Measurements from ENCODE around the gene PRKCE. TPM values are rescaled to one million over a fixed set of nuclear protein-coding genes. Genes with fewer than 3 reads are reported as not detected.

PRKCE gene
- total RNA-seq, 1 donor from 2014 or later, result 24.2 TPM

DNA sequence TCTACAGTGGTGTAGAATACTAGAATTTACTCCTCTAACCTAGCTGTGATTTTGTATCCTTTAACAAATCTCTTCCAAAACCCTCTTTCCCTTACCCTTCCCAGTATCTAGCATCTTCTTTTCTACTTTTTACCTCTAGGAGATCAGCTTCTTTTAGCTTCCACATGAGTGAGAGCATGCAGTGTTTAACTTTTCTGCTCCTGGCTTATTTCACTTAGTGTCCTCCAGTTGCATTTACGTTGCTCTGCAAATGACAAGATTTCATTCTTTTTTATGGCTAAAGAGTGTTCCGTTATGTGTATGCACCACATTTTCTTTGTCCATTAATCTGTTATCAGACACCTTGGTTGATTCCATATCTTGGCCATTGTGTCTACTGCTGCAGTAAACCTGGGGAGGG, 228.5 kb downstream of the PRKCE start:
- Mint-ChIP-seq H3K4me3 (ENCODE audit: unreplicated experiment) (no peak overlapping the region), H3K27ac (ENCODE audit: unreplicated experiment) (no peak overlapping the region), H3K9me3 (ENCODE audit: unreplicated experiment) (no peaks in the 10 kb centered on the region), H3K4me1 (ENCODE audit: unreplicated experiment) (peaks cover 8% of the 10 kb centered on the region), H3K27me3 (ENCODE audit: unreplicated experiment) (peaks cover 4% of the 10 kb centered on the region), H3K36me3 (ENCODE audit: low read depth, unreplicated experiment) (peaks cover 29% of the 10 kb centered on the region)
- DNase-seq (ENCODE audit: low spot score), result no peak
- TF ChIP-seq, protein P1, sequence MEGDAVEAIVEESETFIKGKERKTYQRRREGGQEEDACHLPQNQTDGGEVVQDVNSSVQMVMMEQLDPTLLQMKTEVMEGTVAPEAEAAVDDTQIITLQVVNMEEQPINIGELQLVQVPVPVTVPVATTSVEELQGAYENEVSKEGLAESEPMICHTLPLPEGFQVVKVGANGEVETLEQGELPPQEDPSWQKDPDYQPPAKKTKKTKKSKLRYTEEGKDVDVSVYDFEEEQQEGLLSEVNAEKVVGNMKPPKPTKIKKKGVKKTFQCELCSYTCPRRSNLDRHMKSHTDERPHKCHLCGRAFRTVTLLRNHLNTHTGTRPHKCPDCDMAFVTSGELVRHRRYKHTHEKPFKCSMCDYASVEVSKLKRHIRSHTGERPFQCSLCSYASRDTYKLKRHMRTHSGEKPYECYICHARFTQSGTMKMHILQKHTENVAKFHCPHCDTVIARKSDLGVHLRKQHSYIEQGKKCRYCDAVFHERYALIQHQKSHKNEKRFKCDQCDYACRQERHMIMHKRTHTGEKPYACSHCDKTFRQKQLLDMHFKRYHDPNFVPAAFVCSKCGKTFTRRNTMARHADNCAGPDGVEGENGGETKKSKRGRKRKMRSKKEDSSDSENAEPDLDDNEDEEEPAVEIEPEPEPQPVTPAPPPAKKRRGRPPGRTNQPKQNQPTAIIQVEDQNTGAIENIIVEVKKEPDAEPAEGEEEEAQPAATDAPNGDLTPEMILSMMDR (IDR thresholded peaks at IDR 0.05; ENCODE audit: unreplicated experiment), result no peak

DNA sequence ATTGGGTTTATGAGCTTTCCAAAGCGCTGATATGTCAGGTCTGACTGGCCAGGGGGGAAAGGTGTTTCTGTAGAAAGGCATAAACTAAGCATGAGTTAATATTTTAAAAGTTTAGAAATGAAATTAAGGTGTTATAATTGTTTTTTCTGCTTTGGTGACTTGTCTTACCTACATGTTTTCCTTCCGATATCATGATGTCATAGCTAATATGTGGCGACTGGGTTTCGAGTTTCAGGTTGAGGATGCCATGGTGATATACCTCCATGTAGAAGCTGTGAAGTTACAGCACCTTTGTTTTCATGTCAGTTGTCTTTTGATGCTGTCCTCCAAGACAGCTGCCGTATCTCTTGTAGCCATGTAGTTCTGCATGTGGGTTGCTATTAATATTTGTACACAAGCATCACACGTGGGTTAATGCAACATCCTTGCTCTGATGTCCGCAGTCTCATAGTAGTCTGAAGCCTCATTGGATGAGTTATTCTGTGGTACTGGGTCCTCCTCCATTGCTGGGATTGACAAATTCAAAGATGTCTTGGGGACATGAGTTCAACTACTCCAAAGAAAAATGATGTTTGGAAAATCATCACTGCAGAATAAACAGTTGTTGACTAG, 230.6 kb downstream of the PRKCE start:
- Mint-ChIP-seq H3K4me3 (ENCODE audit: unreplicated experiment) (no peak overlapping the region), H3K36me3 (ENCODE audit: low read depth, unreplicated experiment) (peaks cover 18% of the 10 kb centered on the region), H3K4me1 (ENCODE audit: unreplicated experiment) (peaks cover 22% of the 10 kb centered on the region), H3K27me3 (ENCODE audit: unreplicated experiment) (no peaks in the 10 kb centered on the region), H3K9me3 (ENCODE audit: unreplicated experiment) (no peaks in the 10 kb centered on the region), H3K27ac (ENCODE audit: unreplicated experiment) (no peak overlapping the region)
- TF ChIP-seq, protein P1 (IDR thresholded peaks at IDR 0.05; ENCODE audit: unreplicated experiment), result no peak
- DNase-seq (ENCODE audit: low spot score), result no peak

DNA sequence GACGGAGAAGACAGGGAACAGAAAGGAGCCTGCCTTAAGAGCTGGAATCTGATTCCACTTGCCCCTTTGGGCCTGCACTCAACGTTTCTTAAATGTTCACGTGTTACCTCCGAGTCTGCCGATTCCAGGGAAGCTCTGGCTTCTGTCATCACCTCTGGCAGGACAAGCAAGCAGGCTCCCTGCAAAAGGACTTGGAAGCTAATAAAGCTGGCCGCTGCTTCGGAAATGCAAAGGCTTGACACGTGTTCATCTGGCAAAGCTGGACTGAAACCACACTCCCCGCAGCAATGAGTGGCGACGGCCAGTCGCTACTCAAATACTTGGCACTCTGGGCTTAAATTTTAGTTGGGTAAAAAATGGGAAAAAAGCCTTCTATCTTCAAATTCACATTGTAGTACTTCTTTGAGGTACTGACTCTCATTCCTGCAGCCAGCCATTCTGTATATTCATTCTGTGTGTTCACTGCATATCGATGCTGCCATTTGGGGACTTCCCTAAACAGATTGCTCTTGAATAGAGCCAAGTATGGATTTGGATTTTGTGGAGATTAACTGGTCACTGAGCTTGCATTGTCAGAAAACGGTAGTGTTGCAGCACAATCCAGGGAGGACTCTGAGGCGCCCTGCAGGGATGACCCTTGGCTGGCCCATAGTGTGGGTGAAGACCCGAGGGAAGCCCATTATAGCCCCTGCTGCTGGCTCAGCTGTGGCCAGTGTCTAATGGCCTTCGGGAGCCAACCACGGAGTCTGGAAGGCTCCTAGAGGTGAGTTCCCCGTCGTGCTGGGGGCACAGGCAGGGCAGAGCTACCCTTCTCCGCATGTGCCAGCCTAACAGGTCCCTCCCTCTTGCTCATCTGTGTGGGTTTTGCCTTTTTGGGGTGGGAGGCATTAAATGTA, 231.5 kb downstream of the PRKCE start:
- Mint-ChIP-seq H3K4me1 (ENCODE audit: unreplicated experiment) (peaks cover 21% of the 10 kb centered on the region), H3K27ac (ENCODE audit: unreplicated experiment) (no peak overlapping the region), H3K9me3 (ENCODE audit: unreplicated experiment) (no peaks in the 10 kb centered on the region), H3K36me3 (ENCODE audit: low read depth, unreplicated experiment) (peaks cover 18% of the 10 kb centered on the region), H3K4me3 (ENCODE audit: unreplicated experiment) (no peak overlapping the region), H3K27me3 (ENCODE audit: unreplicated experiment) (peaks cover 2% of the 10 kb centered on the region)
- TF ChIP-seq, protein P1 (IDR thresholded peaks at IDR 0.05; ENCODE audit: unreplicated experiment), result no peak
- no peak for DNase-seq (ENCODE audit: low spot score)

DNA sequence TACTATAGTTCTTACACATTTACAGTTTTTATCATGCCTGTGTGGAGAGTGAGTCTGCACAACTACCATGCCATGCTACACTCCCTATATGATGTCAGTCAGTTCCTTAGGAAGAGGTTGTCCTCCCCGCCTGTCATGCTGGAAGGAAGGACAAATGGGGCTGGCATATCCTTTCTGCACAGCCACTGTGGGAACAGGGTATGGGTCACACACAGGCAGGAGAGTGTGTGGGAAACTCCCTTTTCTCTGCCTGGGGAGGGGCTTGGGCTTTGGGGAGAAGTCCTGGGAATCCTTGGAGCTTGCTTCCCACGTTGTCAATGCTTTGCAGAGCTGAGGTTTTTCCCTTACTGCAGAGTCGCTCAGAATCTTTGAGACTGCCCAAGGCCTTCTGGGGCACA, 232.1 kb downstream of the PRKCE start:
- H3K9me3 Mint-ChIP-seq (ENCODE audit: unreplicated experiment), result no peaks in the 10 kb centered on the region
- H3K4me3 Mint-ChIP-seq (ENCODE audit: unreplicated experiment), result no peak overlapping the region
- TF ChIP-seq, protein P1 (IDR thresholded peaks at IDR 0.05; ENCODE audit: unreplicated experiment), result no peak
- peaks cover 16% of the 10 kb centered on the region for H3K4me1 Mint-ChIP-seq (ENCODE audit: unreplicated experiment)
- H3K36me3 Mint-ChIP-seq (ENCODE audit: low read depth, unreplicated experiment), result peaks cover 13% of the 10 kb centered on the region
- no peak for DNase-seq (ENCODE audit: low spot score)
- H3K27ac Mint-ChIP-seq (ENCODE audit: unreplicated experiment), result no peak overlapping the region
- H3K27me3 Mint-ChIP-seq (ENCODE audit: unreplicated experiment), result peaks cover 2% of the 10 kb centered on the region

DNA sequence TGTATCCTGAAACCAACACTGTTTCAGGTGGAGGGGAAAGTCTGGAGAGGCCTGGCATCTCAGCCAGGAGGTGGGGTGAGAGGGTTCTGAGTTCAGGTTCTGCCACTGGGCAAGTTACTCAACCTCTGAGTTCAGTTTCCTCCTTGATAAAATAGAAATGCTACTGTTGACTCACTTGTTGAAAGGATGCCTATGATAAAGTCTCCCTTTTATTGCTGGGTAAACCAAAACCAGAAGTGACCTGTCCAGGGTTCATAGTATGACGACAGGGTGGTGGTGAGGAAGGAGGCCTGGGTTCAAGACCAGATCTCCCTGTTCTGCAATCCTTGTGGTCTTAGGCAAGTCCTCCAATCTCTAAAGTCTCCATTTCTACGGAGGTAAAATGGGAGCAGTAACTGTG, 232.7 kb downstream of the PRKCE start:
- peaks cover 2% of the 10 kb centered on the region for H3K27me3 Mint-ChIP-seq (ENCODE audit: unreplicated experiment)
- H3K9me3 Mint-ChIP-seq (ENCODE audit: unreplicated experiment), result no peaks in the 10 kb centered on the region
- H3K27ac Mint-ChIP-seq (ENCODE audit: unreplicated experiment), result no peak overlapping the region
- H3K4me3 Mint-ChIP-seq (ENCODE audit: unreplicated experiment), result no peak overlapping the region
- TF ChIP-seq, protein P1 (IDR thresholded peaks at IDR 0.05; ENCODE audit: unreplicated experiment), result no peak
- peaks cover 16% of the 10 kb centered on the region for H3K4me1 Mint-ChIP-seq (ENCODE audit: unreplicated experiment)
- DNase-seq (ENCODE audit: low spot score), result no peak
- H3K36me3 Mint-ChIP-seq (ENCODE audit: low read depth, unreplicated experiment), result peaks cover 9% of the 10 kb centered on the region

All from endothelial cell (in vitro differentiated cells).